Progenitor cell of endocrine pancreas (in vitro differentiated cells): Measurements from ENCODE around the gene IL6R. TPM values are rescaled to one million over a fixed set of nuclear protein-coding genes. Genes with fewer than 3 reads are reported as not detected.

Source experiments
- DNase-seq: peaks from one replicate; pipeline ENCODE4 v3.0.0; 2021; ENCODE audit warnings: low spot score; ENCODE audit not compliant: unreplicated experiment
- H3K27ac Mint-ChIP-seq: 2 replicates; pipeline ENCODE4 v1.8.0; 2021; ENCODE audit warnings: mild to moderate bottlenecking, moderate library complexity, mixed read lengths
- H3K27me3 Mint-ChIP-seq: 2 replicates; pipeline ENCODE4 v1.8.0; 2021; ENCODE audit warnings: mixed read lengths
- H3K36me3 Mint-ChIP-seq: 2 replicates; pipeline ENCODE4 v1.8.0; 2022; ENCODE audit warnings: mixed read lengths; ENCODE audit not compliant: insufficient read depth
- H3K4me1 Mint-ChIP-seq: 2 replicates; pipeline ENCODE4 v1.8.0; 2021; ENCODE audit warnings: low read depth, mixed read lengths
- H3K4me3 Mint-ChIP-seq: 2 replicates; pipeline ENCODE4 v1.8.0; 2021; ENCODE audit warnings: low read depth, mild to moderate bottlenecking, moderate library complexity, mixed read lengths
- H3K9me3 Mint-ChIP-seq: 2 replicates; pipeline ENCODE4 v1.8.0; 2021; ENCODE audit warnings: low read depth, mixed read lengths
- CTCF ChIP-seq: fragments of 200-600 bp; sonication (generic); IDR thresholded peaks from one replicate; pipeline ENCODE4 v1.5.0; 2021; ENCODE audit warnings: antibody characterized with exemption, mild to moderate bottlenecking; ENCODE audit not compliant: unreplicated experiment
- total RNA-seq: library from RNA; stranded (reverse); gene quantifications from 2 replicates; pipeline ENCODE4 v1.2.1, GENCODE V29; 2021

Gene IL6R
- total RNA-seq, 1 donor from 2014 or later: 3.1 TPM

GRCh38 chr1:154468535-154469250, 63.5 kb downstream of the IL6R start:
- H3K4me1 Mint-ChIP-seq: peaks cover 7% of the 10 kb centered on the region
- no peaks in the 10 kb centered on the region for H3K27me3 Mint-ChIP-seq
- H3K27ac Mint-ChIP-seq: no peak overlapping the region
- no peak for TF ChIP-seq CTCF
- no peaks in the 10 kb centered on the region for H3K9me3 Mint-ChIP-seq
- no peaks in the 10 kb centered on the region for H3K36me3 Mint-ChIP-seq
- H3K4me3 Mint-ChIP-seq: no peak overlapping the region
- DNase-seq: no peak

DNA sequence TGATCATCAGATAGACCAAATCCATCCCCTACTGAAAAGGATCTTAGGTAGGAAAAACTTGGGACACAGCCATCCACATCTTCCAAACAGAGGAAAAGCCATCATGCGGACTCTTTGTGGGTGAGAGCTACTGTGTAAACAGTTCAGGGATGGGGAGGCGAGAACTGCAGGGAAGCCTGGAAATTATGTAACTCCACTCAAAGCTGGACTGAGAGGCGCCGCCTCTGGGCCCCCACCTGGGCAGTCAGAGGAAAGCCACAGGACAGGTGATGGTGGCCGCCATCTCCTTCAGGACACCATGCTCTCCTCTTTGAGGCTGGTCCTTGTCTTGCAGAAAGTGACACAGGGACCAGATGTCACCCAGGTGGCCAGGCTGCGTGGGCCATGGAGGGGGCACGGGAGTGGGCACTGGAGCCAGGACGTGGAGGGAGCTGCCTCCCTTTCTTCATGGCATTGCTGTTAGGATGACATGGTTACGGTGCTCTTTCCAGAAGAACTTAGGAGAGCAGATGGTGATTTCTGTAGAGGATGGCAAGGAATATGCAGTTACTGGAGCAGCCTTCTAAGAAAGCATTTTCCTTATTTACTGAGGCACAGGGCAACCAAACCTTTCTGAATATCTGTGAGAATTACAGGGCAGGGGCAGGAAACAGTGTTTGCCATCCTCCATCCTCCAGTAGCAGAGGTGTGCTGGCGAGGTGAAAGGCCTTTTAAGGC, 64.9 kb downstream of the IL6R start:
- no peaks in the 10 kb centered on the region for H3K27me3 Mint-ChIP-seq
- no peak overlapping the region for H3K27ac Mint-ChIP-seq
- H3K36me3 Mint-ChIP-seq: no peaks in the 10 kb centered on the region
- no peaks in the 10 kb centered on the region for H3K9me3 Mint-ChIP-seq
- TF ChIP-seq CTCF: no peak
- DNase-seq: no peak
- no peak overlapping the region for H3K4me3 Mint-ChIP-seq
- H3K4me1 Mint-ChIP-seq: peaks cover 7% of the 10 kb centered on the region

GRCh38 chr1:154471304-154471703, 66.2 kb downstream of the IL6R start:
- Mint-ChIP-seq H3K36me3 (no peaks in the 10 kb centered on the region), H3K27me3 (no peaks in the 10 kb centered on the region), H3K9me3 (no peaks in the 10 kb centered on the region), H3K4me3 (no peak overlapping the region), H3K4me1 (peaks cover 7% of the 10 kb centered on the region), H3K27ac (no peak overlapping the region)
- no peak for DNase-seq
- TF ChIP-seq CTCF: no peak

GRCh38 chr1:154474802-154475201, 69.7 kb downstream of the IL6R start:
- H3K27ac Mint-ChIP-seq: no peak overlapping the region
- no peak for DNase-seq
- H3K27me3 Mint-ChIP-seq: no peaks in the 10 kb centered on the region
- no peak for TF ChIP-seq CTCF
- no peak overlapping the region for H3K4me3 Mint-ChIP-seq
- no peaks in the 10 kb centered on the region for H3K4me1 Mint-ChIP-seq
- no peaks in the 10 kb centered on the region for H3K9me3 Mint-ChIP-seq
- no peaks in the 10 kb centered on the region for H3K36me3 Mint-ChIP-seq

- no peaks in the 10 kb centered on the region for H3K9me3 Mint-ChIP-seq
- no peak overlapping the region for H3K4me3 Mint-ChIP-seq
- TF ChIP-seq CTCF: no peak
- H3K27me3 Mint-ChIP-seq: no peaks in the 10 kb centered on the region
- H3K36me3 Mint-ChIP-seq: no peaks in the 10 kb centered on the region
- no peaks in the 10 kb centered on the region for H3K4me1 Mint-ChIP-seq
- DNase-seq: no peak
- H3K27ac Mint-ChIP-seq: no peak overlapping the region
Measured at GRCh38 chr1:154476791-154477190, 71.6 kb downstream of the IL6R start.
